Measurements from ENCODE around the gene AGAP1. TPM values are rescaled to one million over a fixed set of nuclear protein-coding genes. Genes with fewer than 3 reads are reported as not detected.

Gene AGAP1
- total RNA-seq, 4 donors from 2014 or later = 23.4 to 46.5 (median 29.3) TPM

DNA sequence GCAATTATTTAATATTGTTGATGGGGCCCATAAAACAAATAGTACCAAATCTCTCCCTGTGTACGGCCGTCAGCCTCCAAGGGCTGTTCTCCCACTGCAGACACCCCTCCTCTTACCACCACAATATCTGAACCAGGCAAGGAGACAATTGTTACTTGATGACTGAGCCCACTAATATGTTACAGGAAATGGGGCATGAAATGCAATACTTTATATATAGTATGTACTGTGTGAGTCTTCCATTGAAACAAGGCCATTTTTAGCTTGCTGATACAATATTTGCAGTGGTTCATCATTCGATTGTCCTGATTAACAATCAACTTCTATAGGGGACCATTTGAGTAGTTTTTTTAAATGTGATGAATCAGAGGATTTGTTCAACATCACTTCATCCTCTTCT lies 367.0 kb downstream of the AGAP1 start:
- Histone ChIP-seq H3K9me3 (no peaks in the 10 kb centered on the region), H3K27me3 (no peaks in the 10 kb centered on the region), H3K4me1 (no peaks in the 10 kb centered on the region), H3K4me3 (replicated peaks in 1 of 3) (no peak overlapping the region), H3K36me3 (no peaks in the 10 kb centered on the region), H3K27ac (no peak overlapping the region)
- intact Hi-C loops (cut with DNase I) = no loop called here
- no peak for DNase-seq
- no peak for TF ChIP-seq POLR2A (IDR thresholded peaks at IDR 0.05)
- TF ChIP-seq, protein P1, sequence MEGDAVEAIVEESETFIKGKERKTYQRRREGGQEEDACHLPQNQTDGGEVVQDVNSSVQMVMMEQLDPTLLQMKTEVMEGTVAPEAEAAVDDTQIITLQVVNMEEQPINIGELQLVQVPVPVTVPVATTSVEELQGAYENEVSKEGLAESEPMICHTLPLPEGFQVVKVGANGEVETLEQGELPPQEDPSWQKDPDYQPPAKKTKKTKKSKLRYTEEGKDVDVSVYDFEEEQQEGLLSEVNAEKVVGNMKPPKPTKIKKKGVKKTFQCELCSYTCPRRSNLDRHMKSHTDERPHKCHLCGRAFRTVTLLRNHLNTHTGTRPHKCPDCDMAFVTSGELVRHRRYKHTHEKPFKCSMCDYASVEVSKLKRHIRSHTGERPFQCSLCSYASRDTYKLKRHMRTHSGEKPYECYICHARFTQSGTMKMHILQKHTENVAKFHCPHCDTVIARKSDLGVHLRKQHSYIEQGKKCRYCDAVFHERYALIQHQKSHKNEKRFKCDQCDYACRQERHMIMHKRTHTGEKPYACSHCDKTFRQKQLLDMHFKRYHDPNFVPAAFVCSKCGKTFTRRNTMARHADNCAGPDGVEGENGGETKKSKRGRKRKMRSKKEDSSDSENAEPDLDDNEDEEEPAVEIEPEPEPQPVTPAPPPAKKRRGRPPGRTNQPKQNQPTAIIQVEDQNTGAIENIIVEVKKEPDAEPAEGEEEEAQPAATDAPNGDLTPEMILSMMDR (IDR thresholded peaks at IDR 0.05) = no peak
- 93 to 98% methylated on average over 3 of the region's 3 CpGs for WGBS, 2 donors

DNA sequence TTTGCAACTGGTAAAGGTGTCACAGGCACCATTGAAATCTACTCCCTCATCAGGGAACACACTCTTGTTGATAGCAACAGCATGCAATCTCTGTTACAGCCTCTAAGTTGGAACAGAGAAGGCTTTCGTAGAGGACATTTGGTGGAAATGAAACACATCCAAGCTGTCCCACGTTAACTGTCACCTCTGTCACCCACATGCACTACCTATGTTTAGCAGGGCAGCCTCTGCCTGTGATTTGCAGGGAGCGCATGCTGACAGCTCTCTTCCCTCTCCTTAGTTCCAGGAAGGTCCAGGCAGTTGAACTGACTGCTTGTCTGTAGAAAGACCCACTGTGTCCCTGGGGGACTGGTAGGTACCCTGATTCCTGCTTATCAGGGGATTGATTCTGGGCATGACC lies 367.5 kb downstream of the AGAP1 start:
- Histone ChIP-seq H3K27ac (no peak overlapping the region), H3K9me3 (no peaks in the 10 kb centered on the region), H3K4me3 (replicated peaks in 1 of 3) (no peak overlapping the region), H3K4me1 (no peaks in the 10 kb centered on the region), H3K36me3 (no peaks in the 10 kb centered on the region), H3K27me3 (no peaks in the 10 kb centered on the region)
- intact Hi-C loops (cut with DNase I) = no loop called here
- TF ChIP-seq, protein P1 (IDR thresholded peaks at IDR 0.05) = no peak
- TF ChIP-seq POLR2A (IDR thresholded peaks at IDR 0.05) = no peak
- DNase-seq = no peak
- 92 to 94% methylated on average over 3 of the region's 3 CpGs for WGBS, 2 donors

DNA sequence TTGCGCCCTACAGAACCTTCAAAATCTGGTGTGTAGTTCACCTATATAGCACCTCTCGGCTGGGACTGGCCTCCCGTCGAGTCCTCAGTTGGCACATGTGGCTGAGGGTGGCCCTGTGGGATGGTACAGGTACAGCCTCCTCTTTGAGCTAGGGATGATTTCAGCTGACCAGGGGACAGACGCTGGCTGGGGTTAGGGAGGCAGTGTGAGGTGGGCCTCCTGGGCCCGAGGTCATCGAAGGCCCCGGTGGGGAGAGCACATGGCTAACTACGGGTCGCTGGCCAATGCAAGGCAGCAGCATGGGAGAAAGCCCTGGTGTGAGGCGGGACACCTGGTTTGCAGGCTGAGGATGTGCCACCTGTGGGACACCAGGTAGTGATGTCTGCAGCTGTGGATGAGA lies 369.6 kb downstream of the AGAP1 start:
- Histone ChIP-seq H3K36me3 (no peaks in the 10 kb centered on the region), H3K27ac (no peak overlapping the region), H3K27me3 (no peaks in the 10 kb centered on the region), H3K4me3 (replicated peaks in 1 of 3) (no peak overlapping the region), H3K4me1 (peaks cover 5 to 7% of the 10 kb centered on the region in 2 donors), H3K9me3 (no peaks in the 10 kb centered on the region)
- intact Hi-C loops (cut with DNase I) = no loop called here
- 98 to 99% methylated on average over 9 to 10 of the region's 11 CpGs for WGBS, 2 donors
- no peak for DNase-seq
- TF ChIP-seq, protein P1 (IDR thresholded peaks at IDR 0.05) = no peak
- TF ChIP-seq POLR2A (IDR thresholded peaks at IDR 0.05) = no peak

DNA sequence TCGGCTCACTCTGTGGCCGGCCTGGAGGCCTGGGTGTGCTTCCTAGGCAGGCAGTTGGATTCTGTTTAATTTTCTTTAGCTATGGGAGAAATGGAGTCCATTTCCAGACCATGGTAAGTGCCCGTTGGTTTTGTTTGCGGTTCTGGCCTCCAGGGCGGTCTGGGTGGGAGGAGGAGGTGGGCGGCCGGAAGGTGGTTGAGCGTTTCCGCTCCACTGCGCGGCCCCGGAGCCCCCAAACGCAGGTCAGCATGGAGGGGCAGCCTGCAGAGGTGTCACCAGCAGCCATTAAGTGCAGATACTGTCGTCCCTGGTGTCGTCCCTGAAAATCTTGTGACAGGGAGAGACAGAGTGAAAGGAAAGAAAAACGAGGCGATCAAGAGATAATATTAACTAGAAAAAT lies 370.5 kb downstream of the AGAP1 start:
- Histone ChIP-seq H3K4me3 (replicated peaks in 1 of 3) (no peak overlapping the region), H3K4me1 (peaks cover 7 to 9% of the 10 kb centered on the region in 2 donors), H3K27ac (no peak overlapping the region), H3K36me3 (no peaks in the 10 kb centered on the region), H3K27me3 (no peaks in the 10 kb centered on the region), H3K9me3 (no peaks in the 10 kb centered on the region)
- no peak for TF ChIP-seq POLR2A (IDR thresholded peaks at IDR 0.05)
- TF ChIP-seq, protein P1 (IDR thresholded peaks at IDR 0.05) = no peak
- WGBS, 2 donors = 80 to 81% methylated on average over 17 of the region's 17 CpGs
- intact Hi-C loops (cut with DNase I) = no loop called here
- no peak for DNase-seq

DNA sequence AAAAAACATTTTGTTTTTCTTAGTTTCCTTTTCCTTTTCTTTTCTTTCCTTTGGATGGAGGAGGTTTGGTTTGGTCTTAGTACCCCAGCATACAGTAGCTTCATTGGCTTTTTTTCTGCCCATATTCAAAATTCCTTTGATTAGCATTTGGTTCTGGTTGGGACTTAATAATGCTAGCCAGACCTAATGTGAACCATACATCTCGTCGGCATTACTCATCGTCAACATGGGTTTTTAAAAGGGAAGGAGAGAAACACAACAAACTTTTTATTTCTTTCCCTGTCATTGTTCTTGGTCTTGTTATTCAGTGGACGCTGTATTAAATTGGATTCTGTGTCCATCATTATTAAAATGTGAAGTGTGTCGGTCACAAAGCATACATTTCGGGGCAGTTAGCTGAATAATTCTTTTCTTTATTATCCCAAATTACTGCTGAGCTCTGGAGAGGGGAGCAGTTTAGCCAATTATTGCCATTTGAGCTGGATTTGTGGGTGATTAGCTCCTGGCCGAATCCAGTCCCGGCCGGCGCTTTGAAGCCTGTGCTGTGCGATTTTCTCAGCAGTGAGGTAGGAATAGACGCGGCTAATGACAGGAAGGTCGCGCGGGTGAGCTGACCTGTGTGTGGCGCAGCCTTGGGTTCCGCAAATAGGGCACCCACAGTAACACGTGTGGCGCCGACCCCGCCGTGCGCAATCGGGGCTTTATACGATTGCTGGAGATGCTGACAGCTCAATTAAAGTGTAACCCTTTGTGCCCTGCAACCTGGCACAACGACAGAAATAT lies 371.1 kb downstream of the AGAP1 start:
- no peak overlapping the region for H3K4me3 ChIP-seq (replicated peaks in 1 of 3)
- H3K9me3 ChIP-seq = no peaks in the 10 kb centered on the region
- H3K27me3 ChIP-seq = no peaks in the 10 kb centered on the region
- H3K4me1 ChIP-seq = peaks cover 7 to 9% of the 10 kb centered on the region in 2 donors
- 75 to 82% methylated on average over 26 to 27 of the region's 27 CpGs for WGBS, 2 donors
- intact Hi-C loops (cut with DNase I) = no loop called here
- no peak overlapping the region for H3K27ac ChIP-seq
- no peaks in the 10 kb centered on the region for H3K36me3 ChIP-seq
- DNase-seq = no peak
- TF ChIP-seq POLR2A (IDR thresholded peaks at IDR 0.05) = no peak
- TF ChIP-seq, protein P1 (IDR thresholded peaks at IDR 0.05) = no peak

Data from thyroid gland (tissue), 4 donors.